ENCODE results near the gene HACL1. TPM values are rescaled to one million over a fixed set of nuclear protein-coding genes. Genes with fewer than 3 reads are reported as not detected.

The HACL1 gene
- total RNA-seq, 1 donor from 2014 or later = 24.4 TPM

GRCh38 chr3:15591242-15591641 is 10.1 kb downstream of the HACL1 start:
- no peak for DNase-seq (ENCODE audit: low spot score, unreplicated experiment)
- TF ChIP-seq CTCF (IDR thresholded peaks at IDR 0.05; ENCODE audit: unreplicated experiment) = no peak
- H3K4me3 Mint-ChIP-seq (ENCODE audit: low read depth) = no peak overlapping the region
- peaks cover 11% of the 10 kb centered on the region for H3K36me3 Mint-ChIP-seq (ENCODE audit: insufficient read depth)
- no peaks in the 10 kb centered on the region for H3K9me3 Mint-ChIP-seq (ENCODE audit: low read depth)
- H3K27ac Mint-ChIP-seq = peak overlapping the region; percentile 49
- H3K27me3 Mint-ChIP-seq = no peaks in the 10 kb centered on the region
- H3K4me1 Mint-ChIP-seq (ENCODE audit: low read depth) = no peaks in the 10 kb centered on the region

GRCh38 chr3:15585111-15585845 is 16.1 kb downstream of the HACL1 start:
- no peak for DNase-seq (ENCODE audit: low spot score, unreplicated experiment)
- Mint-ChIP-seq H3K4me3 (ENCODE audit: low read depth) (no peak overlapping the region), H3K27me3 (no peaks in the 10 kb centered on the region), H3K9me3 (ENCODE audit: low read depth) (no peaks in the 10 kb centered on the region), H3K27ac (no peak overlapping the region), H3K4me1 (ENCODE audit: low read depth) (no peaks in the 10 kb centered on the region), H3K36me3 (ENCODE audit: insufficient read depth) (peaks cover 24% of the 10 kb centered on the region)
- TF ChIP-seq CTCF (IDR thresholded peaks at IDR 0.05; ENCODE audit: unreplicated experiment) = no peak

GRCh38 chr3:15581471-15582394 is 19.6 kb downstream of the HACL1 start:
- Mint-ChIP-seq H3K36me3 (ENCODE audit: insufficient read depth) (peaks cover 22% of the 10 kb centered on the region), H3K27me3 (no peaks in the 10 kb centered on the region)
- TF ChIP-seq CTCF (IDR thresholded peaks at IDR 0.05; ENCODE audit: unreplicated experiment) = no peak

GRCh38 chr3:15579051-15579450 is 22.3 kb downstream of the HACL1 start:
- Mint-ChIP-seq H3K9me3 (ENCODE audit: low read depth) (no peaks in the 10 kb centered on the region), H3K4me1 (ENCODE audit: low read depth) (peaks cover 13% of the 10 kb centered on the region), H3K27ac (no peak overlapping the region), H3K36me3 (ENCODE audit: insufficient read depth) (peaks cover 17% of the 10 kb centered on the region), H3K27me3 (no peaks in the 10 kb centered on the region), H3K4me3 (ENCODE audit: low read depth) (no peak overlapping the region)
- DNase-seq (ENCODE audit: low spot score, unreplicated experiment) = no peak
- no peak for TF ChIP-seq CTCF (IDR thresholded peaks at IDR 0.05; ENCODE audit: unreplicated experiment)

More at GRCh38 chr3:15581471-15582394, 19.6 kb downstream of the HACL1 start:
- H3K9me3 Mint-ChIP-seq (ENCODE audit: low read depth) = no peaks in the 10 kb centered on the region
- H3K4me3 Mint-ChIP-seq (ENCODE audit: low read depth) = no peak overlapping the region
- no peak overlapping the region for H3K27ac Mint-ChIP-seq
- H3K4me1 Mint-ChIP-seq (ENCODE audit: low read depth) = peaks cover 13% of the 10 kb centered on the region
- no peak for DNase-seq (ENCODE audit: low spot score, unreplicated experiment)

DNA sequence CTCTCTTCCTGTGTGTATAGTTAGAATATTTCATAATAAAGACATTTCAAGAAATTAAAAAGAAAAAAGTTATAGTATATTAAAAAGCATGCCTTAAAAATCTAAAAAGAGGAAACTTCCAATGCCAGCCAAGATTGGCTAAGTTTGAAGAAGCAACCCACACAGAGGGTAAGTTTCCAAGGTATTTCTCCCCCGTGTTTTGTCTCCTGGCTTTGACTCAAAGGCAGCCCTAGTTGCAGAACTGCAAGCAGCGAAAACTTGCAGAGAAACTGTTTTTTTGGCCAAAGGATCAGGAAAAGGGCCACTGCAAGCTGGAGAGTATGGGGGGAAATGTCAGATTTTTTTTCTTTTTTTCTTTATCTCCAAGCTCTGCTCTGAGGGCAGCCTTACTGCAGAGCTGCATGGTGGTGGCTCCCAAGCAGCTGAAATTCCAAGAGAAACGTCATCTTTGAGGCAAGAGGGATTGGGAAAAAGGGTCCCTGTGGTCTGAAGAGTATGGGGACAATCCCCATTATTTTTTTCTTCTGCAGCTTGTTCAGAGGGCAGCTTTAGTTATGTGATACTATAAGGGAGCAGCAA is 23.0 kb downstream of the HACL1 start:
- Mint-ChIP-seq H3K27me3 (no peaks in the 10 kb centered on the region), H3K9me3 (ENCODE audit: low read depth) (no peaks in the 10 kb centered on the region), H3K27ac (peak overlapping the region; percentile 43), H3K4me1 (ENCODE audit: low read depth) (peaks cover 13% of the 10 kb centered on the region), H3K4me3 (ENCODE audit: low read depth) (no peak overlapping the region), H3K36me3 (ENCODE audit: insufficient read depth) (peaks cover 17% of the 10 kb centered on the region)
- no peak for DNase-seq (ENCODE audit: low spot score, unreplicated experiment)
- TF ChIP-seq CTCF (IDR thresholded peaks at IDR 0.05; ENCODE audit: unreplicated experiment) = no peak

Data from progenitor cell of endocrine pancreas (in vitro differentiated cells).